Lung (tissue), 12 donors: ENCODE measurements around the gene SAP30BP. TPM values are rescaled to one million over a fixed set of nuclear protein-coding genes. Genes with fewer than 3 reads are reported as not detected.
A peak's percentile ranks its signal among the peaks of the same experiment; 100 is the strongest.

Experiments
- ATAC-seq: fragments of 200-7000 bp; cut with Tn5 transposase; one replicate; pipeline ENCODE4 v1.9.1; 2020; ENCODE audit warnings: moderate number of reproducible peaks; ENCODE audit not compliant: insufficient read depth, low FRiP score
- DNase-seq, 3 donors: peaks; one replicate each; pipeline ENCODE4 v3.0.0-alpha.2; 2013 to 2017
- H3K27ac ChIP-seq, 2 donors: one replicate each; pipeline ENCODE4 v1.5.1; 2013; ENCODE audit warnings: mild to moderate bottlenecking in 2 of 2, moderate library complexity in 2 of 2, control low read depth in 1 of 2, inconsistent platforms in 1 of 2, low read depth in 1 of 2, low read length in 1 of 2
- H3K27me3 ChIP-seq, 3 donors: one replicate each; pipeline ENCODE4 v1.5.1; 2013; ENCODE audit warnings: low read length in 2 of 3; ENCODE audit not compliant: control insufficient read depth in 3 of 3, insufficient read depth in 3 of 3
- H3K36me3 ChIP-seq, 4 donors: one replicate each; pipeline ENCODE4 v1.5.1; 2013; ENCODE audit warnings: low read length in 4 of 4, mild to moderate bottlenecking in 1 of 4, moderate library complexity in 1 of 4; ENCODE audit not compliant: control insufficient read depth in 4 of 4, insufficient read depth in 4 of 4
- H3K4me1 ChIP-seq, 5 donors: one replicate each; pipeline ENCODE4 v1.5.1; 2013; ENCODE audit warnings: low read length in 5 of 5, mild to moderate bottlenecking in 2 of 5, moderate library complexity in 1 of 5; ENCODE audit not compliant: control insufficient read depth in 5 of 5, insufficient read depth in 5 of 5
- H3K4me3 ChIP-seq: one replicate; pipeline ENCODE4 v1.5.1; 2013; ENCODE audit warnings: mild to moderate bottlenecking, control low read depth, moderate library complexity
- H3K9ac ChIP-seq, 2 donors: one replicate each; pipeline ENCODE4 v1.5.1; 2013; ENCODE audit warnings: low read length in 2 of 2, control low read depth in 1 of 2; ENCODE audit not compliant: insufficient read depth in 1 of 2
- H3K9me3 ChIP-seq, 4 donors: one replicate each; pipeline ENCODE4 v1.5.1; 2013; ENCODE audit warnings: low read length in 3 of 4, mild to moderate bottlenecking in 1 of 4, moderate library complexity in 1 of 4; ENCODE audit not compliant: control insufficient read depth in 4 of 4, insufficient read depth in 3 of 4
- CTCF ChIP-seq: IDR thresholded peaks from 2 replicates; pipeline ENCODE4 v1.5.1; 2012; ENCODE audit warnings: mild to moderate bottlenecking; ENCODE audit errors: control extremely low read depth, extremely low read depth
- WGBS, 2 donors: extraction: QIAGEN DNeasy Blood & Tissue Kit; methylation state at CpG; one replicate each; pipeline ENCODE4 v1.1.7; 2013; 5-methylcytosine and 5-hydroxymethylcytosine counted together
- polyA plus RNA-seq, 2 donors: library from polyadenylated mRNA; stranded (reverse); fragments of 200-250 nt; gene quantifications; one replicate each; pipeline ENCODE4 v1.2.1, GENCODE V29; 2013
- total RNA-seq, 2 donors: library from RNA; depleted of rRNA in 1 of 2; stranded (reverse); fragments of >200 nt in 1 of 2; gene quantifications; one replicate each; pipeline ENCODE4 v1.2.1, GENCODE V29; 2014 to 2021
- donor health status: control.
- donor health status: control.
- donor health status: Bipolar disorder and iron deficiency.
- donor health status: healthy.
- donor health status: DM: yes; HTN: yes; CAD: no.

The SAP30BP gene
- total and polyA plus RNA-seq, 4 donors: 46.5 to 82.9 (median 77.3) TPM

GRCh38 chr17:75693500-75694481 lies 26.7 kb downstream of the SAP30BP start:
- Histone ChIP-seq H3K4me1 (peaks cover 0 to 26% (median 0%) of the 10 kb centered on the region in 5 donors), H3K27ac (peak overlapping the region; percentile 69 to 97), H3K9ac (no peak overlapping the region), H3K36me3 (peaks cover 0 to 51% (median 19%) of the 10 kb centered on the region in 4 donors), H3K4me3 (no peak overlapping the region), H3K27me3 (no peaks in the 10 kb centered on the region), H3K9me3 (peaks cover 0 to 2% (median 0%) of the 10 kb centered on the region in 4 donors)
- peak; percentile 29 for ATAC-seq
- TF ChIP-seq CTCF: no peak
- WGBS, 2 donors: 67 to 80% methylated on average over 19 of the region's 19 CpGs
- DNase-seq: peak; percentile 37 to 75 (median 54)

- Histone ChIP-seq H3K36me3 (peaks cover 0 to 51% (median 20%) of the 10 kb centered on the region in 4 donors), H3K4me3 (no peak overlapping the region), H3K27me3 (no peaks in the 10 kb centered on the region), H3K9ac (no peak overlapping the region), H3K4me1 (peaks cover 0 to 32% (median 6%) of the 10 kb centered on the region in 5 donors), H3K27ac (peak overlapping the region; percentile 69 to 97), H3K9me3 (peaks cover 0 to 2% (median 0%) of the 10 kb centered on the region in 4 donors)
- TF ChIP-seq CTCF: no peak
- 84 to 90% methylated on average over 13 to 14 of the region's 14 CpGs for WGBS, 2 donors
- DNase-seq: no peak
- ATAC-seq: no peak
Observed at GRCh38 chr17:75694536-75694935, 27.4 kb downstream of the SAP30BP start.

- H3K9ac ChIP-seq: no peak overlapping the region
- no peak for ATAC-seq
- H3K36me3 ChIP-seq: peaks cover 0 to 51% (median 20%) of the 10 kb centered on the region in 4 donors
- no peak overlapping the region for H3K4me3 ChIP-seq
- peaks cover 0 to 2% (median 0%) of the 10 kb centered on the region in 4 donors for H3K9me3 ChIP-seq
- H3K4me1 ChIP-seq: peaks cover 0 to 32% (median 7%) of the 10 kb centered on the region in 5 donors
- peak overlapping the region in 1 of 2 donors; percentile 97 for H3K27ac ChIP-seq
- H3K27me3 ChIP-seq: no peaks in the 10 kb centered on the region
- no peak for TF ChIP-seq CTCF
- no peak for DNase-seq
- 87 to 90% methylated on average over 7 of the region's 7 CpGs for WGBS, 2 donors
Observed at GRCh38 chr17:75695141-75695829, 28.1 kb downstream of the SAP30BP start.
